Calu3 (cell line): ENCODE data around the gene COL21A1. TPM values are rescaled to one million over a fixed set of nuclear protein-coding genes. Genes with fewer than 3 reads are reported as not detected.

Experiments
- BruUV-seq: library from RNA; stranded (reverse); fragments of 400-500 nt; replicated peaks from 2 replicates; lab custom pipeline; 2021; lab: Mats Ljungman, UMichigan
- CTCF ChIA-PET: fragments of 300-600 bp; sonication (Branson Sonifier 250); formaldehyde crosslinking; loops from one replicate; lab custom pipeline; 2022; ENCODE audit warnings: antibody characterized with exemption; lab: Charles Lee
- DNase-seq: peaks from one replicate; pipeline ENCODE4 v3.0.0; 2022
- H3K27ac Mint-ChIP-seq: one replicate; pipeline ENCODE4 v1.8.0; 2022; ENCODE audit warnings: mixed read lengths; ENCODE audit not compliant: unreplicated experiment
- H3K27me3 Mint-ChIP-seq: one replicate; pipeline ENCODE4 v1.8.0; 2022; ENCODE audit warnings: mixed read lengths; ENCODE audit not compliant: unreplicated experiment
- H3K36me3 Mint-ChIP-seq: one replicate; pipeline ENCODE4 v1.8.0; 2022; ENCODE audit warnings: mild to moderate bottlenecking, moderate library complexity, mixed read lengths; ENCODE audit not compliant: insufficient read depth, unreplicated experiment
- H3K4me1 Mint-ChIP-seq: one replicate; pipeline ENCODE4 v1.8.0; 2022; ENCODE audit warnings: mild to moderate bottlenecking, low read depth, mixed read lengths; ENCODE audit not compliant: unreplicated experiment
- H3K4me3 Mint-ChIP-seq: one replicate; pipeline ENCODE4 v1.8.0; 2022; ENCODE audit warnings: mild to moderate bottlenecking, low read depth, moderate library complexity, mixed read lengths; ENCODE audit not compliant: unreplicated experiment
- H3K9me3 Mint-ChIP-seq: one replicate; pipeline ENCODE4 v1.8.0; 2022; ENCODE audit warnings: low read depth, mixed read lengths; ENCODE audit not compliant: unreplicated experiment
- CTCF ChIP-seq: fragments of 200-600 bp; IDR thresholded peaks from one replicate; pipeline ENCODE4 v1.8.0; 2022; ENCODE audit warnings: antibody characterized with exemption; ENCODE audit not compliant: unreplicated experiment
- intact Hi-C: fragments of 100-400 bp; cut with micrococcal nuclease; formaldehyde crosslinking; loops from one replicate; pipeline ENCODE4 v1.10.0; 2022; ENCODE audit not compliant: unreplicated experiment
- total RNA-seq: library from RNA; stranded (reverse); gene quantifications from 2 replicates; pipeline ENCODE4 v1.2.3, GENCODE V29; 2022

Gene COL21A1
- total RNA-seq, 1 experiment from 2014 or later = 1.8 TPM

GRCh38 chr6:56051202-56051598 lies 196.2 kb downstream of the COL21A1 start:
- no peak overlapping the region for H3K27ac Mint-ChIP-seq
- TF ChIP-seq CTCF = no peak
- no peaks in the 10 kb centered on the region for H3K36me3 Mint-ChIP-seq
- CTCF ChIA-PET = interaction anchor here (0.9 kb wide), 1 partner anchor 241 kb away, joined by 3 read pairs; no protein-coding TSS in a partner anchor
- H3K27me3 Mint-ChIP-seq = no peaks in the 10 kb centered on the region
- no peak overlapping the region for H3K4me3 Mint-ChIP-seq
- no peak for DNase-seq
- no TSS peak for BruUV-seq
- intact Hi-C loops = loop anchor here (5.0 kb wide), 1 partner anchor 246 kb away; no protein-coding TSS in a partner anchor
- H3K9me3 Mint-ChIP-seq = no peaks in the 10 kb centered on the region
- H3K4me1 Mint-ChIP-seq = no peaks in the 10 kb centered on the region

GRCh38 chr6:56050530-56051201 lies 196.7 kb downstream of the COL21A1 start:
- CTCF ChIA-PET = interaction anchor here (0.9 kb wide), 1 partner anchor 242 kb away, joined by 3 read pairs; no protein-coding TSS in a partner anchor
- Mint-ChIP-seq H3K4me3 (no peak overlapping the region), H3K9me3 (no peaks in the 10 kb centered on the region), H3K4me1 (no peaks in the 10 kb centered on the region), H3K27ac (no peak overlapping the region), H3K36me3 (no peaks in the 10 kb centered on the region), H3K27me3 (no peaks in the 10 kb centered on the region)
- TF ChIP-seq CTCF = no peak
- intact Hi-C loops = loop anchor here (5.0 kb wide), 1 partner anchor 247 kb away; no protein-coding TSS in a partner anchor
- DNase-seq = no peak
- BruUV-seq = no TSS peak

GRCh38 chr6:56048601-56049000 lies 198.8 kb downstream of the COL21A1 start:
- no peaks in the 10 kb centered on the region for H3K36me3 Mint-ChIP-seq
- no peaks in the 10 kb centered on the region for H3K27me3 Mint-ChIP-seq
- TF ChIP-seq CTCF = no peak
- no peak overlapping the region for H3K27ac Mint-ChIP-seq
- H3K4me1 Mint-ChIP-seq = no peaks in the 10 kb centered on the region
- intact Hi-C loops = loop anchor here (5.0 kb wide), 1 partner anchor 54 kb away; no protein-coding TSS in a partner anchor
- BruUV-seq = no TSS peak
- H3K4me3 Mint-ChIP-seq = no peak overlapping the region
- H3K9me3 Mint-ChIP-seq = no peaks in the 10 kb centered on the region
- no peak for DNase-seq
- CTCF ChIA-PET = no interaction called here

GRCh38 chr6:56047931-56048540 lies 199.3 kb downstream of the COL21A1 start:
- TF ChIP-seq CTCF = no peak
- Mint-ChIP-seq H3K27me3 (no peaks in the 10 kb centered on the region), H3K9me3 (no peaks in the 10 kb centered on the region), H3K4me1 (no peaks in the 10 kb centered on the region), H3K27ac (no peak overlapping the region), H3K4me3 (no peak overlapping the region), H3K36me3 (no peaks in the 10 kb centered on the region)
- CTCF ChIA-PET = no interaction called here
- no TSS peak for BruUV-seq
- intact Hi-C loops = loop anchor here (5.0 kb wide), 1 partner anchor 54 kb away; no protein-coding TSS in a partner anchor
- DNase-seq = no peak
